Endothelial cell of umbilical vein (primary cell): ENCODE results near the gene ANP32A. TPM values are rescaled to one million over a fixed set of nuclear protein-coding genes. Genes with fewer than 3 reads are reported as not detected.

ENCODE experiments used
- BruUV-seq: library from RNA; stranded (reverse); fragments of 400-500 nt; replicated peaks from 2 replicates; lab custom pipeline; 2021; lab: Mats Ljungman, UMichigan
- CTCF ChIA-PET: fragments of 300-600, 350-600 bp; sonication (Branson Sonifier 250); formaldehyde crosslinking; loops from one replicate; lab custom pipeline; 2021; ENCODE audit warnings: antibody characterized with exemption, inconsistent platforms; lab: Charles Lee
- POLR2A ChIA-PET: fragments of 300-600, 350-600 bp; sonication (Branson Sonifier 250); formaldehyde crosslinking; loops from one replicate; lab custom pipeline; 2021; ENCODE audit warnings: antibody characterized with exemption, inconsistent platforms; lab: Charles Lee
- DNase-seq: peaks from one replicate; pipeline ENCODE4 v3.0.0-alpha.2; 2011; ENCODE audit warnings: low read depth, low spot score
- FAIRE-seq: peaks from 2 replicates; lab custom pipeline; 2011; peaks lifted over from hg19 to GRCh38; lab: Jason Lieb, UNC
- H2AFZ ChIP-seq: 2 replicates; pipeline ENCODE4 v1.6.0; 2012; ENCODE audit warnings: low read depth, low read length, control low read depth, inconsistent platforms
- H3K27ac ChIP-seq: 2 replicates; pipeline ENCODE4 v1.5.1; 2011; ENCODE audit warnings: low read depth, mild to moderate bottlenecking, control low read depth, low read length, moderate library complexity; ENCODE audit not compliant: insufficient read depth
- H3K27me3 ChIP-seq, 2 experiments: 2 replicates each; pipeline versions ENCODE4 v1.6.0 to v1.6.1; 2011; ENCODE audit warnings: low read length in 2 of 2, mixed read lengths in 1 of 2; ENCODE audit not compliant: control insufficient read depth in 2 of 2, insufficient read depth in 2 of 2
- H3K36me3 ChIP-seq, 2 experiments: 2 replicates in 1 of 2; 3 replicates in 1 of 2; pipeline ENCODE4 v1.5.1; 2011; ENCODE audit warnings: low read length in 2 of 2, mild to moderate bottlenecking in 1 of 2, moderate library complexity in 1 of 2; ENCODE audit not compliant: control insufficient read depth in 2 of 2, insufficient read depth in 2 of 2; ENCODE audit errors: extremely low read depth in 1 of 2
- H3K4me1 ChIP-seq: 3 replicates; pipeline ENCODE4 v1.5.1; 2011; ENCODE audit warnings: mild to moderate bottlenecking, low read length; ENCODE audit not compliant: control insufficient read depth, insufficient read depth; ENCODE audit errors: extremely low read depth
- H3K4me2 ChIP-seq: 2 replicates; pipeline ENCODE4 v1.6.1; 2011; ENCODE audit warnings: low read length, control low read depth, mixed read lengths; ENCODE audit not compliant: insufficient read depth
- H3K4me3 ChIP-seq, 3 experiments: fragments of 200-600 bp in 1 of 3; sonication (generic), shearing (Covaris generic) in 1 of 3; replicated peaks in 1 of 3; 2 replicates each; pipeline ENCODE4 v1.5.1; 2011 to 2016; ENCODE audit warnings: control low read depth in 3 of 3, low read length in 3 of 3, mild to moderate bottlenecking in 2 of 3, inconsistent platforms in 1 of 3, low read depth in 1 of 3, moderate library complexity in 1 of 3; ENCODE audit not compliant: insufficient read depth in 1 of 3
- H3K79me2 ChIP-seq: 2 replicates; pipeline ENCODE4 v1.6.0; 2012; ENCODE audit warnings: low read length, inconsistent platforms; ENCODE audit not compliant: control insufficient read depth, insufficient read depth
- H3K9ac ChIP-seq: replicated peaks from 2 replicates; pipeline ENCODE3; 2011; ENCODE audit warnings: low read length, control low read depth; ENCODE audit not compliant: insufficient read depth; ENCODE audit errors: extremely low read depth
- H3K9me1 ChIP-seq: replicated peaks from 3 replicates; pipeline ENCODE4 v1.6.0; 2011; ENCODE audit warnings: mild to moderate bottlenecking, low read length; ENCODE audit not compliant: control insufficient read depth, insufficient read depth; ENCODE audit errors: extremely low read depth
- H3K9me3 ChIP-seq: replicated peaks from 2 replicates; pipeline ENCODE4 v1.5.1; 2012; ENCODE audit warnings: low read length, inconsistent platforms; ENCODE audit not compliant: control insufficient read depth, insufficient read depth
- H4K20me1 ChIP-seq: replicated peaks from 2 replicates; pipeline ENCODE3; 2011; ENCODE audit warnings: mild to moderate bottlenecking, low read length; ENCODE audit not compliant: control insufficient read depth, insufficient read depth; ENCODE audit errors: extremely low read depth
- CTCF ChIP-seq, 2 donors: IDR thresholded peaks; 1 replicate in 1 of 2; 2 replicates in 1 of 2; pipeline ENCODE4 v1.5.1; 2011; ENCODE audit warnings: low read length in 2 of 2, mild to moderate bottlenecking in 2 of 2, moderate library complexity in 2 of 2, control low read depth in 1 of 2, inconsistent platforms in 1 of 2, low read depth in 1 of 2; ENCODE audit not compliant: insufficient read depth in 1 of 2; ENCODE audit errors: extremely low read depth in 1 of 2
- EZH2 ChIP-seq: IDR thresholded peaks from 2 replicates; pipeline ENCODE4 v1.6.1; 2012; ENCODE audit warnings: borderline replicate concordance, low read depth, mild to moderate bottlenecking, moderate library complexity, low read length, inconsistent platforms; ENCODE audit not compliant: severe bottlenecking
- FOS ChIP-seq: IDR thresholded peaks from 2 replicates; pipeline ENCODE4 v1.6.1; 2011; ENCODE audit warnings: mild to moderate bottlenecking, low read length, moderate library complexity, borderline replicate concordance; ENCODE audit not compliant: insufficient read depth
- GATA2 ChIP-seq: IDR thresholded peaks from 2 replicates; pipeline ENCODE4 v1.7.0; 2011; ENCODE audit warnings: low read depth, mild to moderate bottlenecking, moderate library complexity, mixed read lengths, low read length; ENCODE audit not compliant: insufficient read length, insufficient read depth
- JUN ChIP-seq: IDR thresholded peaks from 2 replicates; pipeline ENCODE4 v1.6.1; 2011; ENCODE audit warnings: borderline replicate concordance, low read depth; ENCODE audit not compliant: insufficient read length, insufficient read depth
- MAX ChIP-seq: IDR thresholded peaks from 2 replicates; pipeline ENCODE4 v1.6.1; 2011; ENCODE audit not compliant: insufficient read depth, insufficient read length
- MYC ChIP-seq: IDR thresholded peaks from one replicate; pipeline ENCODE4 v1.6.1; 2011; ENCODE audit warnings: mild to moderate bottlenecking, low read depth, low read length
- POLR2A ChIP-seq: IDR thresholded peaks from 2 replicates; pipeline ENCODE4 v1.6.1; 2012; ENCODE audit warnings: low read depth, mild to moderate bottlenecking, control low read depth, low read length
- POLR2AphosphoS5 ChIP-seq: IDR thresholded peaks from 2 replicates; pipeline ENCODE4 v1.6.1; 2012; ENCODE audit warnings: low read depth, mild to moderate bottlenecking, control low read depth, low read length, moderate library complexity; ENCODE audit not compliant: insufficient read depth
- dilution Hi-C: fragments of 300-500 bp; cut with MboI; formaldehyde crosslinking; loops from one replicate; pipeline ENCODE4 v1.15.0; 2019; ENCODE audit warnings: low sequenced_read_pairs; ENCODE audit not compliant: extremely low pct_ligation_motif_present
- intact Hi-C: fragments of 100-400 bp; cut with micrococcal nuclease; formaldehyde crosslinking; loops from one replicate; pipeline ENCODE4 v1.10.0; 2022
- polyA plus RNA-seq, 4 experiments: library from polyadenylated mRNA; depleted of rRNA in 3 of 4; stranded (reverse) in 3 of 4; unstranded in 1 of 4; fragments of >200 nt; gene quantifications; 2 replicates each; pipeline versions ENCODE4 v1.2.1 to v1.2.3, GENCODE V29; 2011 to 2012; ENCODE audit warnings: missing spikeins in 1 of 4
- total RNA-seq: library from RNA; stranded (reverse); gene quantifications from 2 replicates; pipeline ENCODE4 v1.2.3, GENCODE V29; 2021

Gene ANP32A
- total and polyA plus RNA-seq, 2 donors (not counting 3 experiments of a cell fraction or from before 2014, with no cell fraction given) = 37.9 to 169 TPM

GRCh38 chr15:68814596-68814995 lies 6.1 kb downstream of the ANP32A start:
- no TSS peak for BruUV-seq
- Histone ChIP-seq H3K36me3 (peaks cover 0 to 6% of the 10 kb centered on the region in 2 experiments), H3K79me2 (peaks cover 87% of the 10 kb centered on the region), H3K9me3 (no peaks in the 10 kb centered on the region), H4K20me1 (no peaks in the 10 kb centered on the region), H3K4me2 (no peak overlapping the region), H3K9me1 (no peaks in the 10 kb centered on the region), H3K27ac (no peak overlapping the region), H3K27me3 (no peaks in the 10 kb centered on the region), H2AFZ (no peak overlapping the region), H3K9ac (no peak overlapping the region), H3K4me1 (peaks cover 9% of the 10 kb centered on the region), H3K4me3 (no peak overlapping the region)
- TF ChIP-seq EZH2 (no peak), GATA2 (no peak), MYC (no peak), POLR2AphosphoS5 (no peak), POLR2A (no peak), CTCF (IDR thresholded peaks at IDR 0.05; ENCODE audit: extremely low read depth in 1 of 2, insufficient read depth in 1 of 2, low read depth in 1 of 2, low read length in 2 of 2) (no peak), FOS (no peak), MAX (no peak), JUN (no peak)
- FAIRE-seq = no peak
- dilution Hi-C loops = no loop called here
- DNase-seq = no peak
- intact Hi-C loops = no loop called here
- CTCF ChIA-PET = interaction anchor here (0.7 to 0.8 kb wide), 2 partner anchors 14 to 20 kb away, joined by 3 read pairs; no protein-coding TSS in a partner anchor
- POLR2A ChIA-PET = no interaction called here
